HG03103 (cell line): Measurements from ENCODE around the gene FNIP1.
A peak's percentile ranks its signal among the peaks of the same experiment; 100 is the strongest.
"Not testable (repeated sequence)": the region's sequence is repeated elsewhere in the genome, so short reads cannot be mapped to it uniquely, and the experiment has no call there.

Source experiments
- ATAC-seq: cut with Tn5 transposase; IDR thresholded peaks from one replicate; pipeline ENCODE4 v1.9.1; 2021; ENCODE audit warnings: low read depth; ENCODE audit not compliant: unreplicated experiment

Gene FNIP1

DNA sequence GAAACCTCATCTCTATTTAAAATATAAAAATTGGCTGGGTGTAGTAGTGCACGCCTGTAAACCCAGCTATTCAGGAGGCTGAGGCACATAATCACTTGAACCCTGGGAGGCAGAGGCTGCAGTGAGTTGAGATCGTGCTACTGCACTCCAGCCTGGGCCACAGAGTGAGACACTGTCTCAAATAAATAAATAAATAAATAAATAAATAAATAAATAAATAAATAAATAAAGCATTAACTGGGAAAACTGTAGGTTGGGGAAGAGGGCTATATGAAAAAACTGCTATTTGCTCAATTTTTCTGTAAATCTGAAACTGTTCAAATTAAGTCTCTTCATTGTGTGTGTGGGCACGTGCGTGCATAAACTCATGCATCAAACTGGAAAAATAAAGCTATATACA lies 101.9 kb downstream of the FNIP1 start:
- no peak for ATAC-seq

GRCh38 chr5:131693894-131694293 lies 102.9 kb downstream of the FNIP1 start:
- ATAC-seq = no peak

- ATAC-seq = no peak
Measured at GRCh38 chr5:131685516-131686171, 111.2 kb downstream of the FNIP1 start.

DNA sequence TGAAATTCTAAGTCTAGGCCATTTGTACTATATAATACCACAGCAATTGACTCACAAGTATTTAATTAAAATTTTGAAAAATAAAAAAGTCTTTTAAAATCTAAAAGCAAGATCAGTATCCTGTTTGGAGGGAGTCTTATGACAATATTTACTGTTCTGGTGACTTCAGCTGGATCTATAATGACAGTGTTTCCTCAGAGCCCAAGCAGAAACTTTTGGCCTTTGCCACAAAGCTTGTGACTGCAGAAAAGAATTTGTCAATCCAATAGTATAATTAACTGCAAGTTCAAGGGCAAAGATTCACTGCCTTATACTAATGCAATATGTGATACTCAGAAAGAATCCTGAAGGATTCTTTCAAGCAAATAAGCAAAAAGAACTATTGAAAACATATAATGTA lies 112.2 kb downstream of the FNIP1 start:
- no peak for ATAC-seq

DNA sequence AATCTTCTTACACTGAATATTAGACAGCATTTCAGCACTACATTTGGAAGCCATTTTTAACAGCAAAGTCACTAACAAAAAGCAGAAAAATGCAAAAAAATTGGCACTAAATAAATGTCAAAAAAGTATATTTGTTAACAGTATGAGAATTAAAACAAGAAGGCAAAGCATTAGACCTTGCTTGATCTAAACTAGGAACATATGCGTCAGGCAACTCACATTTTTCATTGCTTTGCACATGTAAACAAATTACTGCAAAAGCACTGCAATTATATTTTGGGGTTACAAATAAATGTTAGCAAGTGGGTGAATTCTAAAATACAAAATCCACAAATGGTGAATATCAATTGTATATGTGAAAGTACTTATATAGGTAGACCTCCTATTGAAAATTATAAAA lies 112.8 kb downstream of the FNIP1 start:
- no peak for ATAC-seq

DNA sequence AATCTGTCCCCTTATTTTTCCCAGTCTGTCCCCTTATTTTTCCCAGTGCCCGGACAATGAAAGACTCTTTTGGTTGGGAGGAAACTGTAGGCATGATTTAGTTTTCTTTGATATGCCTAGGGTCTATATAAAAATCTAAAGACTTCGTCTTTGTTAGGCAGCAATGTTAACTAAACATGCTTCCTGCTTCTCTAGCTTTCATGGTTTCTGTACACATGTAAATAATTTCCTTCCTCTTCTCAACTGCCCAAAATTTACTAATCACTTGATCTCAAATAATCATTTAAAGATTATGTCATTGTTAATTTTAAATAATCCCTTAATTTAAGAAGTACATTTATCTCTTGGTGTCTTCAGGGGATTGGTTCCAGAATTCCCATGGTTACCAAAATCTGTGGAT lies 114.0 kb downstream of the FNIP1 start:
- no peak for ATAC-seq

DNA sequence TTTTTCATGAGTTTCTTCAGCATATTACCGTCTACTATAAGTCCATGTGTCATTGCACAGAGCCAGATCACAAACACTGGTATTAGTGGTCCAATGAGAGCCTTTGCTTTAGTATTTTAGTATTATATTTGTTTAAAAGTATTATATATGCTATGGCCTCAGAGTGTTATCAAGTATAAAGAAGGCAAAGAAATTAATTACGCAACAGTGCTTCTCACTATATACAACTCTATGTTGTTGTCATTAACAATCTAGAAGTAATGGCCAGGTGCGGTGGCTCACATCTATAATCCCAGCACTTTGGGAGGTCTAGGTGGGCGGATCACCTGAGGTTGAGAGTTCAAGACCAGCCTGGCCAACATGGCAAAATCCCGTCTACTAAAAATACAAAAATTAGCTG lies 114.6 kb downstream of the FNIP1 start:
- ATAC-seq = no peak

DNA sequence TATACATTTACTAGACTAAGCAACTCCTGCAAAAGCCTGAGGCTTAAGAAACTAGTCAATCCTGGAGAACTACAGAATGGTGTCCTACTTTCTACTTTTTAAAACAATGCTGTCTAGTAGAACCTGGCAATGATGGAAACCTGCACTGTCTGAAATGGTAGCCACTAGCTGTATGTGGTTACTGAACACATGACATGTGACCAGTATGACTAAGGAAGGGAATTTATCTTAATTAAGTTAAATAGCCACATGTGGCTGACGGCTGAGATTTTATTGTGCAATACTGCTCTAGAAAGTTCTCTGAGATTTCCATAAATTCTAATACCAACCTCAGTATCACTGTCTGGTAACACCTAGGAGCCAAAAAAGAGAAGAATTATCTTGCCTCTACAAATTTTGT lies 116.9 kb downstream of the FNIP1 start:
- no peak for ATAC-seq

- not testable (repeated sequence) for ATAC-seq
Measured at GRCh38 chr5:131678273-131678672, 118.5 kb downstream of the FNIP1 start.

DNA sequence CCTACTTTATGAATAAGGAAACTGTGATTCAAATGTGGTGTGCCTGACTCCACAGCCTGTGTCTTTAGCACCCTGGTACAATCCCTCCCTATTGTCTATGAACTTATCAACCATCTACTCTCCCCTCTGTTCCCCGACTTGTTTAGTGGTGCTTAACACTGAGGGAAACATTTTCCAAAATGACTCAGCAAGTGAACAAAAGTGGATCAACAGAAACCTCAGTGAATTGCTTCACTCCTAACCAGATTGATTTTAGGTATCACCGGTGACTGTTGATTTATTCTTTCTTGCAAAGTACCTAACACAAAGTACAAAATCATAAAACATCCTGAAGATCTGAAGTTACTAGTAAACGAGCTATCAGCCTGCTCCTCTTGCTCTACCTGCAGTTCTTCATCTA lies 119.7 kb downstream of the FNIP1 start:
- ATAC-seq = no peak

DNA sequence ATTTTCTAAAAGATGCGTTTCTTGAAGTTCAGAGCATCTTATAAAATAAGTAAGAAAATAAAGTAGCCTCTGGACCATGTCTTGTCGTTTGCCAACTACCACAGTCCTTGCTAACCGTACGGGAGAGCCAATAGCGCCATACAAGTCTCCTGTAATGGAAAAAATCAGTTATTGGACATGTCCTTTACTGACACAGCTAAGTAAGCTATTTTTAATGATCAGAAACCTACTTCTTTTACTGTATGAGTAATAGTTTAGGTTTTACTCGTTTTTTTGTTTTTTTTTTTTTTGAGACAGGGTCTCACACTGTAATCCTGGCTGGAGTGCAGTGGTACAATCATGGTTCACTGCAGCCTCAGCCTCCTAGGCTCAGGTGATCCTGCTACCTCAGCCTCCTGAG lies 124.0 kb downstream of the FNIP1 start:
- no peak for ATAC-seq

- no peak for ATAC-seq
Measured at GRCh38 chr5:131671994-131672655, 124.7 kb downstream of the FNIP1 start.

DNA sequence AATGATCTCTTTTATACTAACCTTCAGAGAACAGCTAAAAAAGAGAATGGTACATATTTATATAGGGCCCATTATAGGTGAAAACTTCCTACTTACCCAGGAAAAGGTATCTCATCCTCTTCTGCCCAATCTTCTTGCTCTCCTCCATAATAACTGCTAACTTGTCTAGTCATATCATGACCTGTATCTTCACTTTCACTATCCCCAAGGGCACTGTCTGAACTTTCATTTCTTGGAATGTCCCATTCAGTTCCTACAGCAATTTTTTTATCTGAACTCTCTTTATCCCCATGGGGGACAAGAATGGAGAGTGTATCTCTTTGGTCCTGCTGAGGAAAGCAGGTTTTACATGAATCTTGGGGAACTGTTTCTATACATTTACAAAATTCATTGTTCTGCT lies 125.4 kb downstream of the FNIP1 start:
- no peak for ATAC-seq

- ATAC-seq = no peak
Measured at GRCh38 chr5:131664929-131665328, 131.9 kb downstream of the FNIP1 start.

DNA sequence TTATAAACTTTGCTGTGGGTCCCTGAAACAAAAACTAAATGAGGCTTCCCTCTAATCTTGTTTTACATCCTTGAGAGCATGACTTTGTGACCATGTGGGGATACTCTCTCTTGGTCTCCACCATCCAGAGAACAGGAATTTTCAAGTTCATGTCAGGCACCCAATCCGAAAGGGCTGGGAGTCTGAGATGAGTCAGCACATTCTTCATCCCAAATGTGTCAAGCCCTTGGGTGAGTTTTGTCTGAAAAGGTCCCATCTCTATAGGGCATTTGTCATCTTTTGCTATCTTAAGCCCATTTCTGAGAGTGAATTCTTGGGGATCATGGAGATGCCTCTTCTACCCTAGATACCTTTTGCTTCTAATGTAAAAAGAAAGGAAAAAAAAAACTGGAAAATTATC lies 134.9 kb downstream of the FNIP1 start:
- ATAC-seq = no peak

DNA sequence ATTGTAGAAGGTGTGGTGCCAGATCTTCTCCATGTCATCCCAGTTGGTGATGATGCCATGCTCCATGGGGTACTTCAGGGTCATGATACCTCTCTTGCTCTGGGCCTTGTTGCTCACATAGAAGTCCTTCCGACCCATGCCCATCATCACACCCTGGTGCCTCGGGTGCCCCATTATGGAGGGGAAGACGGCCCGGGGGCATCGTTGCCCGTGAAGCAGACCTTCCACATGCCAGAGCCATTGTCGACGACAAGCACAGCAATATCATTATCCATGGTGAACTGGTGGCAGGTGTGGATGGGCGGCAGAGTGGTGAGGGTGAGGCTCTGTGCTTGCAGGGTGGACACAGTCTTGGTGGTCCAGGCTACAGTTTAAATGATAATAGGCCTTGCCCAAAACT lies 137.0 kb downstream of the FNIP1 start:
- no peak for ATAC-seq

- no peak for ATAC-seq
Measured at GRCh38 chr5:131659290-131659689, 137.5 kb downstream of the FNIP1 start.

GRCh38 chr5:131654776-131655175 lies 142.0 kb downstream of the FNIP1 start:
- ATAC-seq = no peak

- no peak for ATAC-seq
Measured at GRCh38 chr5:131654309-131654708, 142.5 kb downstream of the FNIP1 start.

- ATAC-seq = no peak
Measured at GRCh38 chr5:131649161-131649560, 147.7 kb downstream of the FNIP1 start.

DNA sequence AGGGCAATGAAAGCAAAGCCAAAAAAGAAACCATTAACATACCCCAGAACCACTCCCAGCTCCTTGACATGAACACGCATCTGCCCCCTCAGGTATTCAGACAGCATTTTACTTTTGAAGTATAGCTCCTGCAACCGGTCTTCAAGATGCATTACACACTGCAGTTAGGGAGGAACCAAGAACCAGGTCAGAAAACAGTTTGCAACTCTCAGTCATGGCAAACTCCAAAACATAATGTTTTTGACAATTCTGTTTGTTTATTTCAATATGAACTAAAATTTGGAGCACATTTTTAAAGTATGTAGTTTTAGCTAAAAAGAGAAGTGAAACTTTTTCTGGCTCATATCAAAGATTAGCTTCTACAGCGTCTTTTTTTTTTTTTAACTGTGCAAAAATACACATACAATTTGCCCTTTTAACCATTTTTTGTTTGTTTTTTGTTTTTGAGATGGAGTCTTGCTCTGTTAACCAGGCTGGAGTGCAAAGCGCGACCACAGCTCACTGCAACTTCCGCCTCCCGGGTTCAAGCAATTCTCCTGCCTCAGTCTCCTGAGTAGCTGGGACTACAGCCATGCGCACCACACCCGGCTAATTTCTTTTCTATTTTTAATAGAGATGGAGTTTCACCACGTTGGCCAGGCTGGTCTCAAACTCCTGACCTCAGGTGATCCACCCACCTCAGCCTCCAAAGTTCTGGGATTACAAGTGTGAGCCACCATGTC lies 149.6 kb downstream of the FNIP1 start:
- ATAC-seq = peak; percentile 78

DNA sequence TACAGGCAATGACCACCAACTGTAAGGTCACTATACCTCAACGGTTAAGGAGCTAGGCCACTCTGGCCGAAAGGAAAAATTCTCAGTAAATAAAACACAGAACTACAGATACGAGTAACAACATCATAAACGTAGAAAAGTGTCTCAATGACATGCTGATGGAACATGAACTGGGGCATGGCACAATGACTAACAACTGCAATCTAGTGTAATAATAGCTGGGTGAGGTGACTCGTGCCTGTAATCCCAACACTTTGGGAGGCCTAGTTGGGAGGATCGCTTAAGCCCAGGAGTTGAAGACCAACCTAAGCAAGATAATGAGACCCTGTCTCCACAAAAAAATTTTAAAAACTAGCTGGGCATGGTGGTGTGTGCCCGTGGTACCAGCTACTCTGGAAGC lies 152.0 kb downstream of the FNIP1 start:
- no peak for ATAC-seq
